HG03457 (cell line): ENCODE measurements around the gene DEPDC1.
"Not testable (repeated sequence)": the region's sequence is repeated elsewhere in the genome, so short reads cannot be mapped to it uniquely, and the experiment has no call there.

Experiments used
- ATAC-seq: cut with Tn5 transposase; IDR thresholded peaks from one replicate; pipeline ENCODE4 v1.9.1; 2021; ENCODE audit warnings: moderate number of reproducible peaks; ENCODE audit not compliant: unreplicated experiment

The DEPDC1 gene

GRCh38 chr1:68496680-68497357 is at the start of gene DEPDC1:
TSS of gene DEPDC1 (minus strand) at chr1:68497082. CDS start at chr1:68496999, 83 bp downstream.
- ATAC-seq, result peak; percentile 96

GRCh38 chr1:68544651-68545050 is 47.8 kb upstream of the DEPDC1 start:
- ATAC-seq, result no peak

DNA sequence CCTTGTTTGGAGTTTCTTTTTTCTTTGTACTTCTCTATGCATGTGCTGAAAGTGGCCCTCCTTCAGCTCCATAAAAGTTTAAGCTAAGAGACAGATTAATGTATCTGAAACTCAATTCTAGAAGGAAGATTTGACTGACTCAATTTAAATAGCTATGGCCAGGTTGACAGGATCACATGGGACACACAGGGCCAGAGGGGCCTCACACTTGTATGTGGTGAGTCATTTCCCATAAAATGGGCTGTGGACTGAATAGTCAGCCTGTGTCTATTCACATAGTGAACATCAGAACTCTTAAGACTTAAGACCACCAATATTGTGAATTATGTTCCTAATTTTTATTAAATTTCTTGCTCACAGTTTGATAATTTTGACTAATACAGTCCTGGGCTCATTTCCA is 45.7 kb upstream of the DEPDC1 start:
- ATAC-seq, result no peak

DNA sequence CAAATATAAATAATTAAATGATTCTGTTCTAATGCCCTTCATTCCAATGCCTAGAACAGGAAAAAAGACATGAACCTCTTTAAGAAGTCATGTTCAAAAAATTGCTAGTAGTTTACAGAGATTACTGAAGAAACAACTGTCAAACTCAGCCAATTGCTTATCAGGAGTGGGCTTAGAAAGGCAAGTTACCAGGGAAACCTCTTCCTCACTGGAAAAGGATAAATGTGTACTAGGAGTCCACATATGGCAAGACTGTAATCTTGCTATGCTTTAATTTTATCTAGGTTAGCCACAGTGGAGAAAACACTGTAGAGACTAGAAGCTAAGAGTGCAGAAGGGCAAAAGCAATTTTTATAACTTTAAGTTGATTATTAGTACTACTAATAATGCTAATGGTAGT is 42.1 kb upstream of the DEPDC1 start:
- no peak for ATAC-seq

DNA sequence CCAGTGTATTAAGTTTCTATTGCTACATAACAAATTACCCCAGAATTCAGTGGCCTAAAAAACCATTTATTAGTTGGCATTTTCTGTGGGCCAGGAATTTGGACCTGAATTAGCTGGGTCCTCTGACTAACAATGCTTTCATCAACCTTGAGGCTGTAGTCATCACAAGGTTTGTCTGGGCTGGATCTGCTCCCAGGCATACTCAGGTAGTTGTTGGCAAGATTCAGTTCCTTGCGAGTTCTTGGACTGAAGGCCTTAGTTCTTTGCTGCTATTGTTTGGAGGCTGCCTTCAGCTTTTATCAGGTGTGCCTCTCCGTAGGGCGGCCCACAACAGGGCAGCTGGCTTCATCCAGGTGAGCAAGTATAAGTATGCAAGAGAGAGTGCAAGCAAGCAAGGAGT is 31.4 kb upstream of the DEPDC1 start:
- ATAC-seq, result no peak

- ATAC-seq, result no peak
Measured at GRCh38 chr1:68525781-68526180, 28.9 kb upstream of the DEPDC1 start.

- ATAC-seq, result no peak
Measured at GRCh38 chr1:68521286-68521685, 24.4 kb upstream of the DEPDC1 start.

GRCh38 chr1:68516066-68516465 is 19.2 kb upstream of the DEPDC1 start:
- ATAC-seq, result no peak

DNA sequence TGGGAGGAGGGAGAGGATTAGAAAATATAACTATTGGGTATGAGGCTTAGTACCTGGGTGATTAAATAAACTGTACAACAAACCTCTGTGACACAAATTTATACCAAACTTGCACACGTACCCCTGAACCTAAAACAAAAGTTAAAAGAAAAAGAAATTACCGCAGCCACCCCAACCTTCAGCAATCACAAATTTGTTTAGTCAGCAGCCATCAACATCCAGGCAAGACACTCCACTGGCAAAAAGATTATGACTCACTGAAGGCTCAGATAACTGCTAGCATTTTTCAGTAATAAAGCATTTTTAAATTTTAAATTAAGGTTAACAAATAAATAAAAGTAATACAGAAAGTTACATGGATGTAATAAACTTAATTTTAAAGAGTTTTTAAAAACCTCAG is 14.4 kb upstream of the DEPDC1 start:
- no peak for ATAC-seq

- ATAC-seq, result no peak
Measured at GRCh38 chr1:68506386-68506785, 9.5 kb upstream of the DEPDC1 start.

GRCh38 chr1:68503085-68503484 is 6.2 kb upstream of the DEPDC1 start:
- no peak for ATAC-seq

GRCh38 chr1:68497358-68497698 is 446 bp upstream of the DEPDC1 start:
- no peak for ATAC-seq

DNA sequence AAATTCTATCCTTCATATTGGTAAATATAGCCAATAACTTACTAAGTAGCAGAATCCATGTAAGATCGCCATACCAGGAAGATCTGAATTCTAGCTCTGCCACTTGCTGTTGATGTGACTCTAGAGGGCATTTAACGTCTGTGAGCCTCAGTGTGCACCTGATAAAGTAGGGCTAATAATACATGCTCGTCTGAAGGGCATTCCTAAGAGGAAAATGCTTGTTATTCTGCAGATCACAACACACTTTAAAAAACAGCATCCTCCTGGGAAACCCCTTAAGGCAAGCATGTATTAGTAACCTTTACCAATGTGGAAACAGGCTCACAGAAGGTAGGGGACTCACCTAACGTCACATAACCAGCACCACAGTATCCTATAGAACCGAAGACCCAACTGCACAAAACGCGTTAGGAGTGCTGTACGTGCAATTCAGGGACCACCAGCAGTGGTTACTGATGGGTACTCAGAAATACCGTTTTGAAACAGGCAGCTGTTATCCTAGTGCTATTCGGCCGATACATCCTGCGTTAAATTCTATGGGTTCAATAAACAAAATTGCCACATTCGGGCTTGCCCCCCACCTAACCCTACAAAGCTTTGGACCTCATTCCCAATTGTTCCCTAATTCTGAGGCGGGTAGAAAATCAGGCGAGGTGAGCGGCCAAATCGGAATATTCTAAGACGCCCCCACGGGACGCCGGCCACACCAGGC is 758 bp downstream of the DEPDC1 start:
- no peak for ATAC-seq

GRCh38 chr1:68495532-68495931 is 1.4 kb downstream of the DEPDC1 start:
- no peak for ATAC-seq

DNA sequence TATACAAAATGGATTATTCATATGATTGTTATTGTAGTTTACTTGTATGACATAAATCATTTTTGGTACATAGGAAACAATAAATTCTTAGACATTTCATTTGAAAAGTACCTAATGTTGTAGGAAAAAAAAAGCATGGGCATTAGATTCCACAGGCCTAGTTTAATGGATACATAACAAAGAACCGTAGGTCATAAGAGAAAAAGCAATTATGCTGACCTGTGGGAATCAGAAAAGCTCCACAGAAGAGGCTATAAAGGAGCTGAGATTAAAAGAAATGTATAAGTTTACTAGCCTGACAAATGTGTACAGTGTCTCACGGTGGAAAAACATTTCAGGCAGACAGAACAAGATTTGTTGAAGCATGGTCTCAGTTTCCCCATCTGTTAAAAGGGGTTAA is 3.7 kb downstream of the DEPDC1 start:
- no peak for ATAC-seq

DNA sequence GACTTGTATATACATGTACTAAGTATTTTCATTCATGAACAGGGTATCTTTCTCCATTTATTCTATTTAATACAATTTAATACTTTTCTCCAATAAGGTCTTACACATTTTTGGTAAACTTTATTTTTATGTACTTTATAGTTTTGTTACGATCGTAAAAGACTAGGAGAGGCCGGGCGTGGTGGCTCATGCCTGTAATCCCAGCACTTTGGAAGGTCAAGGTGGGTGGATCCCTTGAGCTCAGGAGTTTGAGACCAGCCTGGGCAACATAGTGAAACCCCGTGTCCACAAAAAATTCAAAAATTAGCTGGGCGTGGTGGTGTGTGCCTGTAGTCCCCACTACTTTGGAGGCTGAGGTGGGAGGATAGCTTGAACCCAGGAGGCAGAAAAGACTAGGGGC is 4.6 kb downstream of the DEPDC1 start:
- not testable (repeated sequence) for ATAC-seq

GRCh38 chr1:68490046-68490651 is 6.7 kb downstream of the DEPDC1 start:
- ATAC-seq, result no peak

GRCh38 chr1:68485431-68486022 is 11.4 kb downstream of the DEPDC1 start:
- no peak for ATAC-seq

GRCh38 chr1:68484618-68485017 is 12.3 kb downstream of the DEPDC1 start:
- ATAC-seq, result no peak

- ATAC-seq, result no peak
Measured at GRCh38 chr1:68481041-68481440, 15.8 kb downstream of the DEPDC1 start.

GRCh38 chr1:68479501-68479900 is 17.4 kb downstream of the DEPDC1 start:
- ATAC-seq, result no peak

- no peak for ATAC-seq
Measured at GRCh38 chr1:68478662-68479061, 18.2 kb downstream of the DEPDC1 start.
